ENCODE measurements around the gene CKAP5.

Gene CKAP5

GRCh38 chr11:46724088-46724487 is 122.0 kb downstream of the CKAP5 start:
- no peak for ATAC-seq
- no peak for TF ChIP-seq ZNF70 (CRISPR knock-in tag; IDR thresholded peaks at IDR 0.05)
- no peak for TF ChIP-seq CSRNP3 (CRISPR knock-in tag; IDR thresholded peaks at IDR 0.05)
- TF ChIP-seq TCF4 (CRISPR knock-in tag; IDR thresholded peaks at IDR 0.05; ENCODE audit: borderline replicate concordance): no peak

GRCh38 chr11:46723359-46723680 is 122.8 kb downstream of the CKAP5 start:
- TF ChIP-seq GLIS3 (CRISPR knock-in tag; IDR thresholded peaks at IDR 0.05) (no peak), ZNF565 (CRISPR knock-in tag; conservative IDR thresholded peaks at IDR 0.05; ENCODE audit: low read depth) (no peak), PPARA (CRISPR knock-in tag; IDR thresholded peaks at IDR 0.05; ENCODE audit: borderline replicate concordance) (no peak), TOX (CRISPR knock-in tag; IDR thresholded peaks at IDR 0.05; ENCODE audit: borderline replicate concordance) (no peak), OSR1 (CRISPR knock-in tag; IDR thresholded peaks at IDR 0.05) (no peak), POU6F1 (CRISPR knock-in tag; IDR thresholded peaks at IDR 0.05; ENCODE audit: borderline replicate concordance, low read depth) (no peak), CSDC2 (CRISPR knock-in tag; IDR thresholded peaks at IDR 0.05) (no peak)
- TF ChIP-seq, protein P1, sequence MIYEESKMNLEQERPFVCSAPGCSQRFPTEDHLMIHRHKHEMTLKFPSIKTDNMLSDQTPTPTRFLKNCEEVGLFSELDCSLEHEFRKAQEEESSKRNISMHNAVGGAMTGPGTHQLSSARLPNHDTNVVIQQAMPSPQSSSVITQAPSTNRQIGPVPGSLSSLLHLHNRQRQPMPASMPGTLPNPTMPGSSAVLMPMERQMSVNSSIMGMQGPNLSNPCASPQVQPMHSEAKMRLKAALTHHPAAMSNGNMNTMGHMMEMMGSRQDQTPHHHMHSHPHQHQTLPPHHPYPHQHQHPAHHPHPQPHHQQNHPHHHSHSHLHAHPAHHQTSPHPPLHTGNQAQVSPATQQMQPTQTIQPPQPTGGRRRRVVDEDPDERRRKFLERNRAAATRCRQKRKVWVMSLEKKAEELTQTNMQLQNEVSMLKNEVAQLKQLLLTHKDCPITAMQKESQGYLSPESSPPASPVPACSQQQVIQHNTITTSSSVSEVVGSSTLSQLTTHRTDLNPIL (CRISPR knock-in tag; IDR thresholded peaks at IDR 0.05; ENCODE audit: low read depth): no peak
- TF ChIP-seq, protein P2, sequence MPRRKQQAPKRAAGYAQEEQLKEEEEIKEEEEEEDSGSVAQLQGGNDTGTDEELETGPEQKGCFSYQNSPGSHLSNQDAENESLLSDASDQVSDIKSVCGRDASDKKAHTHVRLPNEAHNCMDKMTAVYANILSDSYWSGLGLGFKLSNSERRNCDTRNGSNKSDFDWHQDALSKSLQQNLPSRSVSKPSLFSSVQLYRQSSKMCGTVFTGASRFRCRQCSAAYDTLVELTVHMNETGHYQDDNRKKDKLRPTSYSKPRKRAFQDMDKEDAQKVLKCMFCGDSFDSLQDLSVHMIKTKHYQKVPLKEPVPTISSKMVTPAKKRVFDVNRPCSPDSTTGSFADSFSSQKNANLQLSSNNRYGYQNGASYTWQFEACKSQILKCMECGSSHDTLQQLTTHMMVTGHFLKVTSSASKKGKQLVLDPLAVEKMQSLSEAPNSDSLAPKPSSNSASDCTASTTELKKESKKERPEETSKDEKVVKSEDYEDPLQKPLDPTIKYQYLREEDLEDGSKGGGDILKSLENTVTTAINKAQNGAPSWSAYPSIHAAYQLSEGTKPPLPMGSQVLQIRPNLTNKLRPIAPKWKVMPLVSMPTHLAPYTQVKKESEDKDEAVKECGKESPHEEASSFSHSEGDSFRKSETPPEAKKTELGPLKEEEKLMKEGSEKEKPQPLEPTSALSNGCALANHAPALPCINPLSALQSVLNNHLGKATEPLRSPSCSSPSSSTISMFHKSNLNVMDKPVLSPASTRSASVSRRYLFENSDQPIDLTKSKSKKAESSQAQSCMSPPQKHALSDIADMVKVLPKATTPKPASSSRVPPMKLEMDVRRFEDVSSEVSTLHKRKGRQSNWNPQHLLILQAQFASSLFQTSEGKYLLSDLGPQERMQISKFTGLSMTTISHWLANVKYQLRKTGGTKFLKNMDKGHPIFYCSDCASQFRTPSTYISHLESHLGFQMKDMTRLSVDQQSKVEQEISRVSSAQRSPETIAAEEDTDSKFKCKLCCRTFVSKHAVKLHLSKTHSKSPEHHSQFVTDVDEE (CRISPR knock-in tag; IDR thresholded peaks at IDR 0.05): no peak
- no peak for ATAC-seq

- no peak for TF ChIP-seq TCF4 (CRISPR knock-in tag; IDR thresholded peaks at IDR 0.05; ENCODE audit: borderline replicate concordance)
- TF ChIP-seq ZFP3 (CRISPR knock-in tag; IDR thresholded peaks at IDR 0.05): no peak
- no peak for TF ChIP-seq ZNF565 (CRISPR knock-in tag; conservative IDR thresholded peaks at IDR 0.05; ENCODE audit: low read depth)
- no peak for TF ChIP-seq CSRNP3 (CRISPR knock-in tag; IDR thresholded peaks at IDR 0.05)
- TF ChIP-seq, protein P2 (CRISPR knock-in tag; IDR thresholded peaks at IDR 0.05): no peak
- no peak for TF ChIP-seq SNAI2 (CRISPR knock-in tag; IDR thresholded peaks at IDR 0.05)
- TF ChIP-seq ZC3H10 (CRISPR knock-in tag; IDR thresholded peaks at IDR 0.05): no peak
- TF ChIP-seq TOX (CRISPR knock-in tag; IDR thresholded peaks at IDR 0.05; ENCODE audit: borderline replicate concordance): no peak
- TF ChIP-seq PATZ1 (CRISPR knock-in tag; IDR thresholded peaks at IDR 0.05; ENCODE audit: borderline replicate concordance): no peak
- no peak for TF ChIP-seq ZFP30 (CRISPR knock-in tag; IDR thresholded peaks at IDR 0.05)
- no peak for TF ChIP-seq ARNTL (CRISPR knock-in tag; IDR thresholded peaks at IDR 0.05; ENCODE audit: borderline replicate concordance, low read depth)
- no peak for TF ChIP-seq ISL1 (CRISPR knock-in tag; IDR thresholded peaks at IDR 0.05)
- TF ChIP-seq GLIS3 (CRISPR knock-in tag; IDR thresholded peaks at IDR 0.05): no peak
- ATAC-seq: no peak
Observed at GRCh38 chr11:46722566-46723358, 123.3 kb downstream of the CKAP5 start.
